ENCODE data around the gene KIAA1958. TPM values are rescaled to one million over a fixed set of nuclear protein-coding genes. Genes with fewer than 3 reads are reported as not detected.

KIAA1958 gene
- total RNA-seq, 2 experiments from 2014 or later, result 14.9 to 15.3 TPM

- CTCF ChIA-PET, result no interaction called here
- Mint-ChIP-seq H3K4me3 (no peak overlapping the region), H3K4me1 (ENCODE audit: low read depth) (no peaks in the 10 kb centered on the region), H3K27me3 (no peaks in the 10 kb centered on the region), H3K36me3 (ENCODE audit: low read depth) (peaks cover 19% of the 10 kb centered on the region), H3K27ac (no peak overlapping the region), H3K9me3 (peaks cover 2% of the 10 kb centered on the region)
- DNase-seq (no peak), ATAC-seq (no peak)
- intact Hi-C loops (cut with micrococcal nuclease), result no loop called here
- POLR2A ChIA-PET, result no interaction called here
- TF ChIP-seq, protein P1, sequence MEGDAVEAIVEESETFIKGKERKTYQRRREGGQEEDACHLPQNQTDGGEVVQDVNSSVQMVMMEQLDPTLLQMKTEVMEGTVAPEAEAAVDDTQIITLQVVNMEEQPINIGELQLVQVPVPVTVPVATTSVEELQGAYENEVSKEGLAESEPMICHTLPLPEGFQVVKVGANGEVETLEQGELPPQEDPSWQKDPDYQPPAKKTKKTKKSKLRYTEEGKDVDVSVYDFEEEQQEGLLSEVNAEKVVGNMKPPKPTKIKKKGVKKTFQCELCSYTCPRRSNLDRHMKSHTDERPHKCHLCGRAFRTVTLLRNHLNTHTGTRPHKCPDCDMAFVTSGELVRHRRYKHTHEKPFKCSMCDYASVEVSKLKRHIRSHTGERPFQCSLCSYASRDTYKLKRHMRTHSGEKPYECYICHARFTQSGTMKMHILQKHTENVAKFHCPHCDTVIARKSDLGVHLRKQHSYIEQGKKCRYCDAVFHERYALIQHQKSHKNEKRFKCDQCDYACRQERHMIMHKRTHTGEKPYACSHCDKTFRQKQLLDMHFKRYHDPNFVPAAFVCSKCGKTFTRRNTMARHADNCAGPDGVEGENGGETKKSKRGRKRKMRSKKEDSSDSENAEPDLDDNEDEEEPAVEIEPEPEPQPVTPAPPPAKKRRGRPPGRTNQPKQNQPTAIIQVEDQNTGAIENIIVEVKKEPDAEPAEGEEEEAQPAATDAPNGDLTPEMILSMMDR (IDR thresholded peaks at IDR 0.05), result no peak
Observed at GRCh38 chr9:112462855-112463254, 23.8 kb upstream of the KIAA1958 start.

- DNase-seq (no peak), ATAC-seq (no peak)
- TF ChIP-seq, protein P1 (IDR thresholded peaks at IDR 0.05), result no peak
- ChIA-PET POLR2A (no interaction called here), CTCF (no interaction called here)
- Mint-ChIP-seq H3K36me3 (ENCODE audit: low read depth) (peaks cover 14% of the 10 kb centered on the region), H3K27me3 (no peaks in the 10 kb centered on the region), H3K4me3 (no peak overlapping the region), H3K9me3 (peaks cover 2% of the 10 kb centered on the region), H3K27ac (no peak overlapping the region), H3K4me1 (ENCODE audit: low read depth) (no peaks in the 10 kb centered on the region)
- intact Hi-C loops (cut with micrococcal nuclease), result no loop called here
Observed at GRCh38 chr9:112465352-112465751, 21.3 kb upstream of the KIAA1958 start.

- TF ChIP-seq, protein P1 (IDR thresholded peaks at IDR 0.05), result no peak
- H3K4me3 Mint-ChIP-seq, result no peak overlapping the region
- intact Hi-C loops (cut with micrococcal nuclease), result no loop called here
- H3K27me3 Mint-ChIP-seq, result no peaks in the 10 kb centered on the region
- DNase-seq (no peak), ATAC-seq (no peak)
- POLR2A ChIA-PET, result interaction anchor here (0.6 to 2.0 kb wide), 2 partner anchors 13 to 35 kb away, joined by 3 to 9 read pairs; partner anchors contain the start of gene KIAA1958
- H3K27ac Mint-ChIP-seq, result no peak overlapping the region
- H3K9me3 Mint-ChIP-seq, result peaks cover 3% of the 10 kb centered on the region
- CTCF ChIA-PET, result interaction anchor here (1.1 kb wide), 1 partner anchor 12 kb away, joined by 3 read pairs; no protein-coding TSS in a partner anchor
- H3K4me1 Mint-ChIP-seq (ENCODE audit: low read depth), result no peaks in the 10 kb centered on the region
- peaks cover 19% of the 10 kb centered on the region for H3K36me3 Mint-ChIP-seq (ENCODE audit: low read depth)
Observed at GRCh38 chr9:112472996-112473395, 13.6 kb upstream of the KIAA1958 start.

DNA sequence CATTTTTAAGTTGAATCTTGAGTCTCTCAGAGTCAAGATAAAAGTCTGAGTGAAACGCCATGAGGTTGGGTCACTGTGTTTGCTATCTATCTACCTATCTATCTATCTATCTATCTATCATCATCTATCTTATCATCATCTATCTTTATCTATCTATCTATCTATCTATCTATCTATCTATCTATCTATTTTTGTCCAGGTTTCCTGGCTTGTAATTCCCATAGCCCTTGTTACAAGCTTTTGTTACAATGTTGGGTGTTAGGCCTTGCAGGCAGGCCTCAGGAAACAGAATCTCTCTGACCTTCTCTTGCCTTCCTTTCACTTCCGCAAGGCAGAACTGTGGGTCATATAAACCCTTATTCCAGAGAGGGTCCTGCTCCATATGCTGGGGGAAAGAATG is 12.6 kb upstream of the KIAA1958 start:
- intact Hi-C loops (cut with micrococcal nuclease), result no loop called here
- DNase-seq (no peak), ATAC-seq (no peak)
- Mint-ChIP-seq H3K9me3 (peaks cover 8% of the 10 kb centered on the region), H3K36me3 (ENCODE audit: low read depth) (peaks cover 25% of the 10 kb centered on the region), H3K4me1 (ENCODE audit: low read depth) (no peaks in the 10 kb centered on the region), H3K27ac (no peak overlapping the region), H3K4me3 (no peak overlapping the region), H3K27me3 (no peaks in the 10 kb centered on the region)
- ChIA-PET POLR2A (interaction anchor here (2.0 kb wide), 1 partner anchor 12 kb away, joined by 9 read pairs; the partner anchor contains the start of gene KIAA1958), CTCF (no interaction called here)
- TF ChIP-seq, protein P1 (IDR thresholded peaks at IDR 0.05), result no peak

DNA sequence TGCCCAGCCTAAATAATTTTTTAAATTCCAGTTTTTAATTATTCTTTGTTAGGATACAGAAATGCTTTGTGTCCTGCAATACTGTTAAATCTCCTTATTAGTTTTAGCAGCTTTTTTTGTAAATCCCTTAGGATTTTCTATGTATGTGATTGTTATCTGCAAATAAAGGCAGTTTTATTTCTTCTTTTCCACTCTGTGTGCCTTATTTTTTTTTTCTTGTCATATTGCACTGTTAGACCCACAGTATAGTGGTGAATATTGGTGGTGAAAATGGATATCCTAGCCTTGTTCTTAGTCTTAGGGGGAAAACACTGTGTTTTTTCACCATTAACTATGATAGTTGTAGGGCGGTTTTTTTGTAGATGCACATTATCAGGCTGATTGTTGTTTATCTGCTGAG is 11.3 kb upstream of the KIAA1958 start:
- TF ChIP-seq, protein P1 (IDR thresholded peaks at IDR 0.05), result no peak
- DNase-seq (no peak), ATAC-seq (no peak)
- H3K27me3 Mint-ChIP-seq, result no peaks in the 10 kb centered on the region
- no peak overlapping the region for H3K27ac Mint-ChIP-seq
- POLR2A ChIA-PET, result no interaction called here
- intact Hi-C loops (cut with micrococcal nuclease), result no loop called here
- H3K9me3 Mint-ChIP-seq, result peaks cover 8% of the 10 kb centered on the region
- CTCF ChIA-PET, result no interaction called here
- no peak overlapping the region for H3K4me3 Mint-ChIP-seq
- no peaks in the 10 kb centered on the region for H3K4me1 Mint-ChIP-seq (ENCODE audit: low read depth)
- peaks cover 28% of the 10 kb centered on the region for H3K36me3 Mint-ChIP-seq (ENCODE audit: low read depth)
